ENCODE data around the gene NDUFV3.
"Not testable (repeated sequence)": the region's sequence is repeated elsewhere in the genome, so short reads cannot be mapped to it uniquely, and the experiment has no call there.

Gene NDUFV3

GRCh38 chr21:42857216-42857615 lies 35.9 kb upstream of the NDUFV3 start:
- no peak for DNase-seq

DNA sequence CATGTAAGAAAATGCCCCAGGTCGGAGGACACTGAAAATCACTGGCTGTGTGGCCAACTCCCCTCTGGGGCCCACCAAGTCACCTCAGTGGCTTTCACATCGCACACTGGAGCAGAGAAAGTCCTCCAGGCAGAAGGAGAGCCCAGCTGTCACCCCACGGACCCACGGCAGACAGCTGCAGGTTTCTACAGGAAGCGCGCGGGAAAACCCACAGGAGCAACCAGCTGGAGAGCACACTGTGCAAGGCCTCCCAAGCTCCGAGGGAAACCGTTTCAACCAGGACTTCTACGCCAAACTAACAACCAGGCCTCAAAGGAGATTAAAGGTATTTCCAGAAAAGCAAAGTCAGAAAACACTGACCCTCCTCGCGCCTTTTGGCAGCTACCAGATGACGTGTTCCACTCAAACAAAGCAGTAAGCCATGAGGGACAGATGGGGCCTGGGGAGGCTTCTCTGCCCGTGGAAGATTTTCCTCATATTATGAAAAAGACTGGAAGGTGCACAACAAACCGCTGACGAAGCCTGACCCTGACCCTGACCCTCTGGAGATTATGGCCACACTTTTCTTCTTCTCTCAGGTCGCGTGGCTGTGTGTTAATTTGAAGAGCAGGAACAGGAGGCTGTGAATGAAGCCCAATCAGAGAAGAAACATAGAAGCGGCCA lies 34.8 kb upstream of the NDUFV3 start:
- DNase-seq = no peak

DNA sequence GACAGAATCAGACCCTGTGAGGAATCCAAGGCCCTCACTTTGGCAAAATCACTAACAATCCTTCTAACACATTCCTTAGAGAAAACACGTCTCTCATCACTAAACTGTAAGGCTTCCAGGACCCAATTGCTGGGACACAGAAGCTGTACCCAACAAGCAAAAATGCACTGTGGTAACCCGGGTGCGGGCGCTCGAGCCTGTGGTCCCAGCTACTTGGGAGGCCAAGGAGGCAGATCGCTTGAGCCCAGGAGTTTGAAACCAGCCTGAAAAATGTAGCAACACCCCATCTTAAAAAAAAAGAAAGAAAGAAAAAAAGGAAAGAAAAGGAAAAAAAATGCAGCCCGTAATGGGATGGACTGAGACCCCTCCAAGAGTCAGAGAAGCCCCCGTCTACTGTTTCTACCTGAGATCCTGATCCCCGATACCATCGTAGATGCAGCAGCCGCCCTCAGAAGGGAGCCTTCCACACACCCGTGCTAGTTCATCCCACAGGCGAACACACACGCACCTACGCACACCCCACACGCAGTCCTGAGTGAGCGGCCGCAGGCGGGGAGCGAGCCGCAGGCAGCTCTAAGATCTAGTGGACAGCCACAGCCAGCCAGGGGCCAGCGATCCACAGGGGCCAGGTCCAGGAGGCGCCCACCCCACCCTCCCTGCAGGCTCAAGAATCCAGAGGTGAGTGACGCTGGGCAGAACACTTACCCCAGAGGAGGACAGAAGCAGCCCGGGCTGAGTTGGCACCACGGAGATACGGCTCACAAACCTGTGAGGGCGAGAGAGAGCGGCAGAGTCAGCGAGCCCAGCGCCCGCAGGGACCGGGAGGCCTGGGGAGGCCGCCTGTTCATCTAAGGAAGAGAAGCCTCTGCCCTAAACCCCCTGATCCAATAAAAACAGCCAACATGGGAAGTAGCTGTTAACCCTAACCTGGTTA lies 33.9 kb upstream of the NDUFV3 start:
- no peak for DNase-seq

- DNase-seq = no peak
Observed at GRCh38 chr21:42859891-42860230, 33.2 kb upstream of the NDUFV3 start.

- DNase-seq = no peak
Observed at GRCh38 chr21:42860345-42860744, 32.8 kb upstream of the NDUFV3 start.

- DNase-seq = no peak
Observed at GRCh38 chr21:42861311-42861847, 31.7 kb upstream of the NDUFV3 start.

- DNase-seq = no peak
Observed at GRCh38 chr21:42861848-42862400, 31.2 kb upstream of the NDUFV3 start.

DNA sequence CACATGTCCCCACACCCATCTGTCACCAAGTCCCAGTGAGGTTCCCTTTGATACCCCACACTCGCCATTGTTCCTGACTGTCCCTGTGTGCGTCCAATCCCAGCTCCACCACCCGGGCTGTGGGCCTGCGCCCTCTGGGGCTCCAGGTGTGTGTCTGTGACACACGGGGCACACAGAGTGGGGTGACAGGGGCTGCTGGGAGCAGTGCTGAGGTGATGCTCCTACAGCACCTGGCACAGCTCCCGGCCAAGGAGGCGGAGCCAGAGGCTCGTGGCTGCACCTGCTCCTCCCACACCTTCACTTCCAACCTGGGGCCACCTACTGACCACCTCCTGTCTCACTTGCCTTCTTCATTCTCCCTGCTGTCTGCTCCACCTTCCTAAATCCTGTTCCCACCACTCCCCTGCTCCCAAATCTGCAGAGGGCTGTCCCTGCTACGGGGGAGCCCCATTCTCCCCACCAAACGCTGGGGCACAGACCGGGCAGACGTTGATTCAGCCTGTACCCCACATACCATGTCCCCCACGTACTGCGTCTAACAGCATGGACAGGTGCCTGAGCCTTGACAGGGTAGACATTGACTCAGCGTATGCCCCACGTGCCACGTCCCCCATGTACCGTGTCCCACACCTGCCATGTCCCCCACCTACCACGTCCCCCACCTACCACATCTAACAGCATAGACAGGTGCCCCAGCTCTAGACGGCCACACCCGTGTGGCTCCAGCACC lies 30.2 kb upstream of the NDUFV3 start:
- no peak for DNase-seq

- DNase-seq = no peak
Observed at GRCh38 chr21:42863504-42863870, 29.6 kb upstream of the NDUFV3 start.

- no peak for DNase-seq
Observed at GRCh38 chr21:42864286-42864685, 28.8 kb upstream of the NDUFV3 start.

DNA sequence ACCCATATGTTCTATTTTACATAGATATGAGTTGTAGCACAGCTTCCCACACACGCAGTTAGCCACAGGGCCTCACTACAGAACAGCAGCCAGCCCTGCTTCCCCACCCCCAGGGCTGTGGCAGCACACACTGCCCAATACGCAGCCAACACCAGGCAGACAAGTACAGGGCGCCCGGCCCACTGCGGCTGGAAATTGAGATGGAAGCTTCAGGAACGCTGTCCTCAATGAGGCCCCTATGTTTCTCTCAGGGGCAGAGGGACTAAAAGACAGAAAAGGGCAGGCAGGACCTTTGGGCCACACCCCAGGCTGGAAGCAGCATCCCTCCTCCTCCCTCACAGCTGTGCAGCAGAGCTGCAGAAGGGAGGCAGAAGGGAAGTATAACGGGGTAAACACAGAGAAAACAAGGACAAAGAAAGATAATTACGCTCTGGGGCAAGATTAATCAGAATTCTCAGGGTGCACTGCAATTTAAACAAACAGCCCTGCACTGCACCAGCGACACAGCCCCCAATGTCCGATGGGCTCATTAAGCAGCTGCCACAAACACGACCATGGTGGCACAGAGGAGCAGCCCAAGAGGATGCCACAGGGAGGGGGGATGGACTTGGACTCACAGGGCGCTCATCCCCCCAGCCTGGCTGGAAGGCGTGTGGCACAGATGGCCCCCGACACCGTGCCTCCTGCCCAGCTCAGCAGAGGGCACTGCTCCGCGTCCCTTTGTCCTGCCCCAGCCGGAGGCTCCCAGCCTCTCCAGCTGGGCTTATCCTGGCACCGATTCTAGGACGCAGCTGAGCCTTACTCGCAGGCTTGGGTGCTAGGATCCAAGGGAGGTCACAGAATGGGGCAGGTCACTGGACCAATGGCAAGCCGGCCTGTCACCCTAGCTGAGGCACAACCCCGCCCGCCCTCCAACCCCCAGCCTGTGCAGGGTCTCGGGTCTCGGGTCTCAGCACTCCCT lies 28.0 kb upstream of the NDUFV3 start:
- no peak for DNase-seq

DNA sequence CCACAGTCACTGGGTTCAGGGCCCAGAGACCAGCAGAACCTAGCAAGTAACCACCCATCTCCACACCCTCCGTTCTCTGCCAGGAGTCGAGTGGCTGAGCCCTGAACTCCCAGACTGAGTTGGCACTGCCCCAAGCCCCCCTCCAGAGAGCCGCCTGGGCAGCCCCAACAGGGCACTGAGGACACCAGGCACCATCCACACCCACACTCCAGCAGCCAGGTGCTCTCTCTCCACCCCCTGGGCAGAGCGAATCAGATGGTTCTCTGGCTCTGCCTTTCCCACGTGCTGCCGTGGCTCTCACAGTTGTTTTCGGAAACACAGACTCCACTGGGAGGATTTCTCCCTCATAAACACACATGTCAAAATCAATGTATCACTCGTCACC lies 27.3 kb upstream of the NDUFV3 start:
- DNase-seq = no peak

GRCh38 chr21:42868196-42868595 lies 24.9 kb upstream of the NDUFV3 start:
- DNase-seq = no peak

DNA sequence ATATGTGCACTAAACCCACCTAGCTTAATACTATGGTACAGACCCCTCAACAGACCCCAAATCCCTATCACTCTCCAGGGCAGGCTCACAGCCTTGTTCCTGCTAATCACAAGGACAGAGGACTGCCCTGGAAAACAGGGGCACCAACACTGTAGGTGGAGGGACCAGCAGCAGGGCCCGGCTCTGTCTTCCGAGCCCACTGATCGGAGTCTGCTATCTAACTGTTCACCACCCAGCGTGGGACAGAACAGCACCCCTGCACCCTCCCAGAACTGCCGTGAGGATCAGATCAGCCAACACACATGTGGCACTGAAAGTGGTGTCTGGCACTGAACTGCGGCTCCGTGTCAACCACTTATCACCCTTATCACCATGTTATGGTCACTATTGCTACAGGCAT lies 20.0 kb upstream of the NDUFV3 start:
- no peak for DNase-seq

GRCh38 chr21:42875811-42876210 lies 17.3 kb upstream of the NDUFV3 start:
- DNase-seq = not testable (repeated sequence)

GRCh38 chr21:42878678-42878992 lies 14.5 kb upstream of the NDUFV3 start:
- no peak for DNase-seq

DNA sequence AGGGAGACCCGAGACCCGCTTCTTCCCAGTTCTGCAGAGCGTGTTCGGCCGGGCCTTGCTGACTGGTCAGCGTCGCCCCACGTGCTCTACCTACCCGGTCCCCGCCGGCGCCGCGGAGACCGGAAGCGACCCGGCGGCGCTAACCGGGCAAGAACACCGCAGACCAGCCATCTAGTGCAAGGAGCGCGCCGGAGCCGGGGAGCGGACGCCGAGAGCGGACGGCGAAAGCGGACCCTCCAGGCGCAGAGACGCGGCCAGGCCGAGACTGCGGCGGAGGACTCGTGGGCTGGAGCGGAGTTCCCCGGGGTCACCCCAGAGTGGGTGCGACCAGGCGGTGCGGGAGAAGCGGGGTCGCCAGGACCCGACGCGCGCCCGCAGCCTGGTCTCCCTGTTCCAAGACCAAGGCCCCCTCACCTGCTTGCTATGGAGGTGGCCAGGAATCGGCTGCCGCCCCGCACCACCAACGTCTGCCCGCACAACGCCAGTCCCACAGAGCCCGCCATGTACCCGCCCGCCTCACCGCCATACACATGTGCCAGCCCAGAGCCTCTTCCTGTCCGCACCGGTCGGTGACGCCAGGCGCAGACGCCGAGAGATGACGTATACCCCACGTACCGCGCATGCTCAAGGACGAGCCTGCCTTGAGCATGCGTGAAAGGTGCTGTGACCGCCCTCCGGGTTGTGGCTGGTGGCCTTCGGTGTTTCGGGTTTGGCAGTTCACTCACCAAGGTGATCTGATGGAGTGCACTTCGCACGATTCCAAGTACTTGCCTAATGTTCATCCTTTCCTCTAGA lies 13.9 kb upstream of the NDUFV3 start, which contains the start of gene WDR4:
WDR4 (minus strand) TSS at position 547 of the 795 bp plus-strand sequence; CDS start at position 503, 44 bp downstream.
- peak; percentile 99 for DNase-seq

- no peak for DNase-seq
Observed at GRCh38 chr21:42880352-42880751, 12.8 kb upstream of the NDUFV3 start.

DNA sequence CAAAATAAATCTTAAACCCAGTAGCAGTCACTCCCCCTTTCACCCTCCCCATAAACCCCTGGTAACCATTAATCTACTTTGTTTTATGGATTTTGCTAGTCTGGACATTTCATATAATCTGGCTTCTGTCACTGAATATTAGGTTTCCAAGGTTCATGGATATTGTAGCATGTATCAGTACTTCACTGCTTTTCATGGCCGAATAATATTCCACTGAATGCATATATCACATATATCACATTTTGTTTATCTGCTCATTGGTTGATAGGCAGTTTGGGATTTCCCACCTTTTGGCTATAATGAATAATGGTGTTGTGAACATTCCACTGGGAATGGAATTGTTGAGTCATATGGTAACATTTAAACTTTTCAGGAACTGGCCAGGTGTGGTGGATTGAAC lies 9.2 kb upstream of the NDUFV3 start:
- DNase-seq = no peak

DNA sequence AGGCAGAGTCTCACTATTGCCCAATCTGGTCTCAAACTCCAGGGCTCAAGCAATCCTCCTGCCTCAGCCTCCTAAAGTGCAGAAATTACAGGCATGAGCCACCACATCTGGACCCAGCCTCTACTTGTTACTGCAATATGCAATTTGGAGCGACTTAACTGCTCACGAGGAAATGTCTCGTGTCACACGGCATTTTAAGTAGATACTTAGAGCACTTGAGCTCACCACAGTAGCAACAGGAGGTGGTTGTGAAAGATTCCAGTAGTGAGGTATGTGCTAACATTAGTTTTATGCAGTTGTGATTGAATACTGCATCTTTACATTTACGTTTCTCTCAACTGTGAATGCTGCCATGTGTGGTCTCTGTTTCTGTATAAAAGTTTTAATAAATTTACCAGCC lies 5.8 kb upstream of the NDUFV3 start:
- DNase-seq = no peak

DNA sequence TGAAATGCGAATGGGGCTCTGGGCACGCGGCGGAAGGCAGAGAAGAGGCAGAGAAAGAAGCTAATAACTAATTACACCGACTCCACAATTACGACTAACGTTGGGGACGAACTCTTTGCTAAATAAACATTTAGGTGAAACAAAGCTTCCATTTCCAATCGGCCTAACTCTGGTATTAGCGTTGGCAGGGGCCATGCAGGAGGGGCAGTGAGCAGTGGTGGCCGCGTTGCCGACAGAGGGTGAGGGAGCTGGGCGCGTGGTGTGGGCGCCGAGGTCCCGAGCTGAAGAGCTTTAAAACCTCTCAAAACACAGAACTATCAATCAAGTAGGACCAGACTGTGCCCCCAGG lies 553 bp upstream of the NDUFV3 start:
- no peak for DNase-seq
